Activated naive CD4-positive, alpha-beta T cell (primary cell): ENCODE measurements around the gene BRD7.

ENCODE experiments used
- DNase-seq, 4 experiments: peaks; one replicate each; lab custom pipeline; 2025; lab: John Stamatoyannopoulos, UW

The BRD7 gene

DNA sequence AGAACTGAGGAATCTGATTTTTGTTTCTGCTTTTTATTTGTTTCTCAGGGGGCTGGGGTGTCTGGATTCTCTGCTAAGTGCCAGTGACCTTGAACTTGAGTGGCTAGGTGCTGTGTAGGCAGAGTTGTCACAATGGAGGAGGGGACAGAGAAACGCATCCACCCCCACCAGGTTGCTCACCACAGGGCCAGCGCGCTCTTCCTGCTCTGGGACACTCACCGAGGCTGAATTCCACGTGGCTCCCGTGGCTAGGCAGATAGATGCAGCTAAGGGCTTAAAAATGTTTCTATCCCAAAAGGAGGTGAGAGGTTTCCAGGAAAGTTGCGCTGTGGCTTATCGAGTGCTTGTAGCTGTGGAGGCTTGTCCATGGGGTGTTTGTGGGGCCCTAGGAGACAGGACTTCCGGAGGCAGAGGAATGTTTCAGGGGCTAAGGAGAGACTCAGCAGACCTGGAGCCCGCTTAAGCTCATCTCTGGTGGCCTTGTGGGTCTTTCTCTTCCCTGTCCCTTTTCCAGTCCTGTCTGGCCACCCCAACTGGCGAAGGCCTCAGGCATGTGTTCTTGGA lies 65.7 kb downstream of the BRD7 start:
- DNase-seq, result no peak

- no peak for DNase-seq
Observed at GRCh38 chr16:50302472-50303005, 66.2 kb downstream of the BRD7 start.

GRCh38 chr16:50301626-50302471 lies 66.9 kb downstream of the BRD7 start:
- DNase-seq, result no peak

DNA sequence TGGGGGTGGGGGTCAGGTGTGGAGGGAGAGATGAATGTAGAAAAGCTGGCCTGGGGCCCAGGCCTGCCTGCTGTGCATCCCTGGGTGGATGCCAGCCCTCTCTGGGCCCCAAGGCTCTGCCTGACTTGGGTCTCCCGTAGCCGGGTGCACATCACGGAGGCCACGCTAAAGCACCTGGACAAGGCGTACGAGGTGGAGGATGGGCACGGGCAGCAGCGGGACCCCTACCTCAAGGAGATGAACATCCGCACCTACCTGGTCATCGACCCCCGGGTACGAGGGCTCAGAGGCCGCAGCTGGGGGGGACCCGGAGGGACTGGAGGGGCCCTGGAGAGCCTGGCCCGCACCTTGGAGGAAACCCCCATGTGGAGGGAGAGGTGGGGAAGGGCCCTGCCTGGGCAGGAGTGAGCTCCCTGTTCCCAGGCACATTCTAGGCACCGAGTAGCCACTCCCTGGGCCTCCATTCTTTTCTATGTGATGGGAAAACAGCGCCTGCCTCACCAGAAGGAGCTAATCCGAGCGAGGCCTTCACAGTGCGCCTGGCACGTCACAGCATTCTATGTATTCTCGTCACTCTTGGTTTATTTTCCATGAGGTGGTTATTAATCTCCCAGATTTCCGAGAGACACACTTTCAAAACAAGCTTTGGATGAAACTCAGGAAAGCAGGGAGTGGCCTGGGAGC lies 67.7 kb downstream of the BRD7 start:
- DNase-seq, result no peak

DNA sequence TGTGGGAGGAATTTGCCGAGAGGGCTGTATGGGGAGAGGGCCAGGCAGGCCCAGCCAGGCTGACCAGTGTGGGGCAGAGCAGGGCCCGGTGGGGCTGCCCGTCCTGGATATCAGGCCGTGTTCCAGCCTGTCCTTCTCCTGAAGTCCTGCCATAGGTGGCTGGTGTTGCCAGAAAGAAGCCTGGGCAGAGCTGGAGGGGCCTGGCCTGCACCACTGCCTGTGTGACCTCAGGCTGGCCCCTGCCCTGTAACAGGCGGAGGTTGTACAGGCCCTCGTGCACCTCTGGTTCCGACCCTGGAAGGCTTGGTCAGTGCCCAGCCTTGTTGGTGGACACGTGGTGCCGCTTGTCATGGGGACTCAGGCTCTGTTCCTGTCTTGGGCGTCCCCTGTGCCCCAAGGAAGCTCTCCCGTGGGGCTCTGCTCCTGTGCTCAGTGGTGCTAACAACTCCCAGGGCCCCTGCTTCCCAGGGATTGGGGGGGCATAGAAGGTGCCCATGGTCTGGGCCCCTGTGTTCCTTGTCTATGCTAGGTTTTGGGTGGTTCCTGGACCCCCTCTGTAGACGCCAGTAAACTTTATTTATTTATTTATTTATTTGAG lies 69.2 kb downstream of the BRD7 start:
- no peak for DNase-seq

- no peak for DNase-seq
Observed at GRCh38 chr16:50298591-50299507, 69.9 kb downstream of the BRD7 start.

DNA sequence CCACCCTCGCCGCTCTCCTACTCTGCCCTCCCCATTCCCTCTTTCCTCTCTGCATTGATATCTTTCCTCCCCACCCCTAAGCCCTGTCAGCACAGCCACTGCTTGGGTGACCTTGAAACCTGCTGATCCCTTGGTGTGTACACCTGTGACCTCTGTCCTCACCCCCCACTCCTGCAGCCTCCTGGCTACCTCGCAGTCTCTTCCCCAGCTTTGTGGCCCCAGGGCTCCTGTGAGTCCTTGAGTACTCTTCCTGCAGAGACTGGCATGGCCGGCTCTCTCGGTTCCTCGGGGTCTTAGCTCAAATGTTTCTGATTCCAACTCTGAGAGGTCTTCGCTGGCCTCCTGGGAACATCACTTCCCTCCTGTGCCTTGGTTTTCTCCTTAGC lies 70.7 kb downstream of the BRD7 start:
- DNase-seq, result no peak

DNA sequence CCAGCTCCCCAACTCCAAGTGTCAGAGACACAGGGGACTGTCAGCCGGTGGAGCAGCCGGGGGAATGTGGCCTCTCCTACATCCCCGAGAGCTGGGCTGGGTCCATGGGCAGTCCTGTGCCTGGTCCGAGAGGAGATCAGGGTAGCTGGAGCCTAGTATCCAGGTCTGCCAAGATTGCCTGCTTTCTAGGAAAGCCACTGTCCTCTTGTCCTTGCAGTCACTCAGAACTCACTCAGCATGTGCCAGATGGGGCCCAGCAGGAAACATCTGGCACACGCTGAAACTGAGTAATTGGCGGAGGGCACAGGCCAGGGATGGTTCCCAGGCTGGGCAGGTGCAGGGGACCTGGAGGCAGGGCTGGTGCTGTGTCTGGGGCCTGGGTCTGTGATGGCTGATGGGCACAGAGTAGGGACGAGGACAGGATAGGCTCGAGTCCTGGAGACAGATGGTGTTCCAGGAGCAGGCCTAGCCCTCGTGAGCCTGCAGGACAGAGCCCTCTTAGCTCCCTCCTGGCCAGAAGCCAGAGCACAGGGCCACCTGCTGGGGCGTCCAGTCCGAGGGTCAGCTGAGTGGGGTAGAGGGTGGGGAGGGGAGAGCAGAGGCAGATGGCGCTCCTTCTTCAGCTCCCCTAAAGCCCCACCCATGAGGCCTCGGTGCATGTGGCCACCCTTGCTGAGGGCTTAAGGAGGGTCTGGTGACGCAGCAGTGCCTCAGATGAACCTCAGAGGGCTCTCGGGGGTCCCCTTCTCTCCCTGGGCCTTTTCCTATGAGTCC lies 71.3 kb downstream of the BRD7 start:
- DNase-seq, result no peak

DNA sequence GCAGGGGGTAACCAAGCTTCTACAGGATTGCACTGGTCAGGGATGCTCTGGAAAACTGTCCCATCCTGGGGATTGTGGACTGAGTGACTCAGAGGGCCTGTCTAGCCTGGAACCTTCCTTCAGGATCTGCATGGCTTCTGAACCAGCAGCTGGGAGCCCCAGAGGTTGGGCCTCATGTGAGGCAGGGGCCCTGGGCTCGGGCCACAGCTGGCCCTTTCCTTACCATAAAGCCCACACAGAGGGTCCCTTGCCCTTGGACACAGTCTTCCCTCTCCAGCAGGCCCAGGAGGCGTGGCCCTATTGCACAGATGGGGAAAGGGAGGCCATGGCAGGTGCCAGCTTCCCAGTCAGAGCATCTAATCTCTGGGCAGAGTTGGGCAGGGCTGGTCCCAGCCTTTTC lies 72.0 kb downstream of the BRD7 start:
- DNase-seq, result no peak

- no peak for DNase-seq
Observed at GRCh38 chr16:50295541-50296132, 73.2 kb downstream of the BRD7 start.

DNA sequence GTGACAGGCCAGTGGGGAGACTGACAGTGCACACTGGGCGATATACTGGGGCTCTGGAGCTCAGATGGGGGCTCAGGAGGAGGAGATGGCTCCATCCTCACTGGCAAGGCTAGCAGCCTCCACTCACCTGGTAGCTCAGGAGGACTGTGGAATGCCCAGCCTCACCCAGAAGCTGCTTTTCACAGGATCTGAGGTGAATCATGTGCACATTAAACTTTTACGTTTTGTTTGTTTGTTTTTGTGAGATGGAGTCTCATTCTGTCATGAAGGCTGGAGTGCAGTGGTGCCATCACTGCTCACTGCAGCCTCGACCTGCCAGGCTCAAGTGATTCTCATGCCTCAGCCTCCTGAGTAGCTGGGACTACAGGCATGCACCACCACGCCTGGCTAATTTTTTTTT lies 73.8 kb downstream of the BRD7 start:
- DNase-seq, result no peak

DNA sequence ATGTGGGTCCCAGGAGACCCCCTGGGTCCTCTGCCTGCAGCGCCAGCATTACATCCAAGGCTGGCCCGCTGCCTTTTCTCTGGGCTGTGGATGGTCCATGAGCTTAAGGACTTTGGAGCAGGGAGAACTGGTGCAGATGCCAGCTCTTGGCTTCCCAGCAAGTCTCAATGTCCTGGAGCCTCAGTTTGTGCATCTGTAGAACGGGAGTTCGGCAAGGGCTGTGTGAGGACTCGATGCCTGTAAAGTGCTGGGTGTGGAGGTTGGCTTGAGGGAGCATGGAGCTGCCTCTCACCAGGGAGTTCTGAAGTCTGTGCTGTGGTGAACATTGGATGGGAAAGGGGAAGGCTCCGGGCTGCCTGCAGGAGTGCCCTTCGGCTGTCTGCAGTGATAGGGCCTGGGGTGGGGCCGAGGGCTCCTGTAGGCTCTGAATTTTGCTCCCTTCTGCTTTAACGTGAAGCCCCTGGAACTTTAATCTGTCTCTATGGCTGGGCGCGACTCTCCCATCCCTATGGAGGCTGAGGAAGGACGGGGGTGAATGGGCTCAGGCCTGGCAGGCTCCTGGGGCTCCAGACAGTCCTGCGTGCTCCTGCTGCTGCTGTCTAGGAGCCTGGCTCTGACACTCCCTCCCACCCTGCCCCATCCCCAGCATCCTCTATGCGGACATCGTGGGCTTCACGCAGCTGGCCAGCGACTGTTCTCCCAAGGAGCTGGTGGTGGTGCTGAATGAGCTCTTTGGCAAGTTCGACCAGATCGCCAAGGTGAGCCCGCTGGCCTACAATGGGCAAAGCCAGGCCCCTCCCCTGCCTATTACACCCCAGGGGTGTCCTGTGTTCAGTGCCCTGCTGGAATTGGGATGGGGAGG lies 74.6 kb downstream of the BRD7 start:
- no peak for DNase-seq

- no peak for DNase-seq
Observed at GRCh38 chr16:50293041-50293783, 75.6 kb downstream of the BRD7 start.

GRCh38 chr16:50292566-50292948 lies 76.2 kb downstream of the BRD7 start:
- no peak for DNase-seq

- DNase-seq, result no peak
Observed at GRCh38 chr16:50291719-50292565, 76.8 kb downstream of the BRD7 start.

- no peak for DNase-seq
Observed at GRCh38 chr16:50290856-50291255, 77.9 kb downstream of the BRD7 start.

DNA sequence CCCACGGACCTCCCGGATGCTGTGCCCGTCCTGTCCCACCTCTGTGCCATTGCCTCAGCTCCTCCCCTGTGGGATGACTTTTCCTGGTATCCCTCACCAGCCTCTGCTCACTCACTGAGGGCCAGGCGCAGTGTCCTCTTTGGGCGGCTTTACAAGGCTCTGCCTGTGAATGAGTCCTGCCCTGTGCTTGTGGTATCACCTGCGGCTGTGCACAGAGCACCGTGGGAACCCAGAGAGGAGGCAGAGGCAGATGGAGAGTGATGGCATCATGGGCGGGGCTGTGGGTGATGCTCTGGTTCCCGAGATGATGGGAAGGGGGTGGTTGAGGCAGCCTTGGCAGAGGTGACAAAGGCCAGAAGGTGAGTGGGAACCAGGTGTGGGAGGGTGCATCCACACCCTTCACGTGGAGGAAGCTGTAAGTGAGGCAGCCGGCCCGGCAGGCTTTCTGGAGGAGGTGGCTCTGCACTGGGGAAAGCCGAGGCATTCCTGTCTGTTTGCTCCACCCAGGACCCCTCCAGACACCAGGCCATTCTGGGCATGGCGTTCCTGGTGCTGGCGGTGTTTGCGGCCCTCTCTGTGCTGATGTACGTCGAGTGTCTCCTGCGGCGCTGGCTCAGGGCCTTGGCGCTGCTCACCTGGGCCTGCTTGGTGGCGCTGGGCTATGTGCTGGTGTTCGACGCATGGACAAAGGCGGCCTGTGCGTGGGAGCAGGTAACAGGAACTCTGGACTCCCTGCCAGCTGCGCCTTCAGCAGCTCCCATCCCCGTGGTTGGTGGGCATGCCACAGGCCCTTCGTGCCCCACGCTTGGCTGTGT lies 78.6 kb downstream of the BRD7 start:
- DNase-seq, result no peak
